ENCODE data around the gene MRPL24. TPM values are rescaled to one million over a fixed set of nuclear protein-coding genes. Genes with fewer than 3 reads are reported as not detected.

The MRPL24 gene
- total RNA-seq, 1 donor, result 17.7 TPM

DNA sequence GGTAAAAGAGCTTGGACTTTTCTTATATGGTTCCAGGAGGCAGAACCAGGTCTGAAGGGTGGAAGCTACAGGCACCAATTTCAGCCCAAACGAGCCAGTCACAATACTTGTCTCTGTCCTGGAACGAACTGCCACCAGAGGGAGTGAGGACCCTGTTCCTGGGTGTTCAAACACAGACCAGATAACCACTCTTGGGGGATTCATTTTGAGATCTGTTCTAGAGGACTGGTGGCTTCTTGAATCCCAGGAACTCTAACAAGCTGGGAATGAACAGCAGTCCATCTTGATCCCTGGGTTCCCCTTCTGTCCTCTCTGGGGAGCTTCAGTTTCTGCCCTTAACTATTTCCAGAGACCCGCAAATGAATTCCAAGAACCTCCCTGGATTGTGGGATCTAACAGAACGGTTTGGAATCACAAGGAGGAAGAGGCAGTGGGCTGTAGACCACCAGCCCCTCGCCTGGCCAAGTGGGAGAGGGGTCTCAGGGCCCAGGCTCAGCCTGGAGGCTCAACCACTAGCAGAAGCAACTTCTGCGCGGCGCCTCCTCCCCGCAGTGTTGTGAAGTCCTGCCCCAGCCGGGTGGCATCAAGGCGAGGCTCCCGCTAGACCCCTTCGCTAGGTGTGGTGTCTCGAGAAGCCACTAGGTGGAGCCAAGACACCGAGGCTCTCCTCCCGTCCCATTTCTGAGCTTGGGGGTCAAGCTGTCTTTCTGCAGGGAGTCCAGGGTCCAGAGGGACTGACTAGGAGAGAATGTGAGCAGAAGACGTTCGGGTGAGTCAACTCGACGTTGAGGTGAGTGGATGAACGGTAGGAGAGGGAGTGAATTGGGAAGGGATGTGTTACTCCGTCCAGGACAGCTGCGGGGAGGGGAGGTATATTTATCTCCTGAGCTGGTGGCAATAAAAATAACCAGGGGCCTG, 51.6 kb downstream of the MRPL24 start:
- Histone ChIP-seq H3K79me2 (ENCODE audit: insufficient read depth, low read length) (no peaks in the 10 kb centered on the region), H3K9me3 (ENCODE audit: low read depth, low read length) (no peaks in the 10 kb centered on the region), H3K27me3 (ENCODE audit: insufficient read depth, low read length) (peaks cover 8% of the 10 kb centered on the region), H3K4me2 (ENCODE audit: insufficient read depth, low read length) (peak overlapping the region; percentile 83), H3K27ac (ENCODE audit: low read depth, low read length) (no peak overlapping the region), H2AFZ (ENCODE audit: low read length) (peak overlapping the region; percentile 86), H3K36me3 (ENCODE audit: insufficient read depth, low read length) (no peaks in the 10 kb centered on the region), H3K4me3 (ENCODE audit: insufficient read depth, low read length) (peak overlapping the region; percentile 66), H3K4me1 (ENCODE audit: insufficient read depth, low read length) (peaks cover 30% of the 10 kb centered on the region), H4K20me1 (ENCODE audit: insufficient read depth, low read length) (no peaks in the 10 kb centered on the region)
- peak; percentile 97 for DNase-seq (ENCODE audit: insufficient read length, low spot score, missing footprints)
- TF ChIP-seq, protein P1, sequence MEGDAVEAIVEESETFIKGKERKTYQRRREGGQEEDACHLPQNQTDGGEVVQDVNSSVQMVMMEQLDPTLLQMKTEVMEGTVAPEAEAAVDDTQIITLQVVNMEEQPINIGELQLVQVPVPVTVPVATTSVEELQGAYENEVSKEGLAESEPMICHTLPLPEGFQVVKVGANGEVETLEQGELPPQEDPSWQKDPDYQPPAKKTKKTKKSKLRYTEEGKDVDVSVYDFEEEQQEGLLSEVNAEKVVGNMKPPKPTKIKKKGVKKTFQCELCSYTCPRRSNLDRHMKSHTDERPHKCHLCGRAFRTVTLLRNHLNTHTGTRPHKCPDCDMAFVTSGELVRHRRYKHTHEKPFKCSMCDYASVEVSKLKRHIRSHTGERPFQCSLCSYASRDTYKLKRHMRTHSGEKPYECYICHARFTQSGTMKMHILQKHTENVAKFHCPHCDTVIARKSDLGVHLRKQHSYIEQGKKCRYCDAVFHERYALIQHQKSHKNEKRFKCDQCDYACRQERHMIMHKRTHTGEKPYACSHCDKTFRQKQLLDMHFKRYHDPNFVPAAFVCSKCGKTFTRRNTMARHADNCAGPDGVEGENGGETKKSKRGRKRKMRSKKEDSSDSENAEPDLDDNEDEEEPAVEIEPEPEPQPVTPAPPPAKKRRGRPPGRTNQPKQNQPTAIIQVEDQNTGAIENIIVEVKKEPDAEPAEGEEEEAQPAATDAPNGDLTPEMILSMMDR (IDR thresholded peaks at IDR 0.05; ENCODE audit: extremely low read depth, low read depth, low read length), result peak; percentile 84

Other genes with a start within 250 kb of the MRPL24 start
- 12.4 and 14.1 TPM in 2 replicates for gene MEF2D, start 240.3 kb downstream of the MRPL24 start, total RNA-seq
- gene IQGAP3, start 168.5 kb downstream of the MRPL24 start, total RNA-seq, result 2.9 and 3.5 TPM in 2 replicates
- not detected in 2 replicates for gene TTC24, start 161.4 kb downstream of the MRPL24 start, total RNA-seq
- gene NAXE, start 149.3 kb downstream of the MRPL24 start, total RNA-seq, result 54.8 and 63.7 TPM in 2 replicates
- gene GPATCH4, start 139.6 kb downstream of the MRPL24 start, total RNA-seq, result 8.0 and 11.2 TPM in 2 replicates
- not detected in 2 replicates for gene HAPLN2, start 121.7 kb downstream of the MRPL24 start, total RNA-seq
- not detected in 2 replicates for gene BCAN, start 99.0 kb downstream of the MRPL24 start, total RNA-seq
- 0.36 and 1.5 TPM in 2 replicates for gene NES, start 63.7 kb downstream of the MRPL24 start, total RNA-seq
- gene CRABP2, start 35.5 kb downstream of the MRPL24 start, total RNA-seq, result 9.1 and 16.6 TPM in 2 replicates
- gene METTL25B, start 12.6 kb downstream of the MRPL24 start, total RNA-seq, result 8.3 and 12.7 TPM in 2 replicates
- gene ISG20L2, start 12.3 kb downstream of the MRPL24 start, total RNA-seq, result 16.8 and 21.0 TPM in 2 replicates
- 167 and 177 TPM in 2 replicates for gene HDGF, start 10.6 kb upstream of the MRPL24 start, total RNA-seq
- 18.0 and 22.8 TPM in 2 replicates for gene PRCC, start 26.4 kb upstream of the MRPL24 start, total RNA-seq
- 0.29 and 0.36 TPM in 2 replicates for gene SH2D2A, start 75.8 kb upstream of the MRPL24 start, total RNA-seq
- 0.29 and 0.36 TPM in 2 replicates for gene INSRR, start 118.0 kb upstream of the MRPL24 start, total RNA-seq
- gene NTRK1, start 119.8 kb upstream of the MRPL24 start, total RNA-seq, result 0.36 and 0.88 TPM in 2 replicates
- 17.0 and 21.2 TPM in 2 replicates for gene PEAR1, start 152.6 kb upstream of the MRPL24 start, total RNA-seq
- 0.36 and 0.59 TPM in 2 replicates for gene LRRC71, start 179.5 kb upstream of the MRPL24 start, total RNA-seq